DMS153 (cell line): ENCODE data around the gene ZNF365.
"Not testable (repeated sequence)": the region's sequence is repeated elsewhere in the genome, so short reads cannot be mapped to it uniquely, and the experiment has no call there.

Experiments
- DNase-seq: peaks from one replicate; lab custom pipeline; 2025; lab: John Stamatoyannopoulos, UW

The ZNF365 gene

GRCh38 chr10:62373995-62374861, at the start of gene ZNF365:
Gene ZNF365 (plus strand): TSS chr10:62374369. CDS start chr10:62376194, 1,825 bp downstream.
- no peak for DNase-seq

- no peak for DNase-seq
Measured at GRCh38 chr10:62326176-62326575, 48.0 kb upstream of the ZNF365 start.

GRCh38 chr10:62327885-62328284, 46.3 kb upstream of the ZNF365 start:
- DNase-seq: no peak

- DNase-seq: no peak
Measured at GRCh38 chr10:62330213-62330612, 44.0 kb upstream of the ZNF365 start.

- no peak for DNase-seq
Measured at GRCh38 chr10:62332406-62332805, 41.8 kb upstream of the ZNF365 start.

GRCh38 chr10:62333135-62333889, 40.9 kb upstream of the ZNF365 start:
- DNase-seq: no peak

- DNase-seq: no peak
Measured at GRCh38 chr10:62333988-62334682, 40.0 kb upstream of the ZNF365 start.

- peak; percentile 14 for DNase-seq
Measured at GRCh38 chr10:62335326-62335725, 38.8 kb upstream of the ZNF365 start.

GRCh38 chr10:62336404-62336803, 37.8 kb upstream of the ZNF365 start:
- no peak for DNase-seq

GRCh38 chr10:62341419-62341818, 32.8 kb upstream of the ZNF365 start:
- DNase-seq: no peak

- no peak for DNase-seq
Measured at GRCh38 chr10:62343000-62343399, 31.2 kb upstream of the ZNF365 start.

- no peak for DNase-seq
Measured at GRCh38 chr10:62348029-62348428, 26.1 kb upstream of the ZNF365 start.

GRCh38 chr10:62352356-62352970, 21.7 kb upstream of the ZNF365 start:
- no peak for DNase-seq

GRCh38 chr10:62354916-62355315, 19.3 kb upstream of the ZNF365 start:
- no peak for DNase-seq

- DNase-seq: no peak
Measured at GRCh38 chr10:62356447-62356846, 17.7 kb upstream of the ZNF365 start.

- not testable (repeated sequence) for DNase-seq
Measured at GRCh38 chr10:62358151-62358550, 16.0 kb upstream of the ZNF365 start.

GRCh38 chr10:62373639-62373994, 552 bp upstream of the ZNF365 start:
- no peak for DNase-seq

GRCh38 chr10:62374862-62375710, 917 bp downstream of the ZNF365 start:
- DNase-seq: peak; percentile 44

GRCh38 chr10:62376071-62377025, 2.2 kb downstream of the ZNF365 start:
- DNase-seq: no peak

GRCh38 chr10:62377026-62377415, 2.9 kb downstream of the ZNF365 start:
- DNase-seq: no peak
